ENCODE results near the gene HDAC4.
"Not testable (repeated sequence)": the region's sequence is repeated elsewhere in the genome, so short reads cannot be mapped to it uniquely, and the experiment has no call there.

The HDAC4 gene

GRCh38 chr2:239280296-239281017, 120.4 kb downstream of the HDAC4 start:
- not testable (repeated sequence) for DNase-seq (ENCODE audit: low read depth)

- no peak for DNase-seq (ENCODE audit: low read depth)
Observed at GRCh38 chr2:239279508-239280295, 121.1 kb downstream of the HDAC4 start.

GRCh38 chr2:239278941-239279365, 121.9 kb downstream of the HDAC4 start:
- DNase-seq (ENCODE audit: low read depth): no peak

- DNase-seq (ENCODE audit: low read depth): no peak
Observed at GRCh38 chr2:239278361-239278760, 122.5 kb downstream of the HDAC4 start.

GRCh38 chr2:239277401-239278085, 123.3 kb downstream of the HDAC4 start:
- no peak for DNase-seq (ENCODE audit: low read depth)

- DNase-seq (ENCODE audit: low read depth): no peak
Observed at GRCh38 chr2:239276851-239277250, 124.0 kb downstream of the HDAC4 start.

GRCh38 chr2:239275847-239276831, 124.7 kb downstream of the HDAC4 start:
- no peak for DNase-seq (ENCODE audit: low read depth)

GRCh38 chr2:239275044-239275685, 125.7 kb downstream of the HDAC4 start:
- DNase-seq (ENCODE audit: low read depth): peak; percentile 55

GRCh38 chr2:239274391-239275043, 126.3 kb downstream of the HDAC4 start:
- DNase-seq (ENCODE audit: low read depth): no peak

GRCh38 chr2:239273280-239274234, 127.3 kb downstream of the HDAC4 start:
- no peak for DNase-seq (ENCODE audit: low read depth)

- DNase-seq (ENCODE audit: low read depth): no peak
Observed at GRCh38 chr2:239272626-239273025, 128.2 kb downstream of the HDAC4 start.

GRCh38 chr2:239271882-239272281, 128.9 kb downstream of the HDAC4 start:
- no peak for DNase-seq (ENCODE audit: low read depth)

GRCh38 chr2:239271471-239271870, 129.3 kb downstream of the HDAC4 start:
- no peak for DNase-seq (ENCODE audit: low read depth)

GRCh38 chr2:239269916-239270315, 130.9 kb downstream of the HDAC4 start:
- no peak for DNase-seq (ENCODE audit: low read depth)

GRCh38 chr2:239269173-239269885, 131.5 kb downstream of the HDAC4 start:
- DNase-seq (ENCODE audit: low read depth): no peak

GRCh38 chr2:239268549-239268948, 132.3 kb downstream of the HDAC4 start:
- no peak for DNase-seq (ENCODE audit: low read depth)

GRCh38 chr2:239268082-239268481, 132.7 kb downstream of the HDAC4 start:
- no peak for DNase-seq (ENCODE audit: low read depth)

GRCh38 chr2:239267288-239267951, 133.4 kb downstream of the HDAC4 start:
- DNase-seq (ENCODE audit: low read depth): peak; percentile 84
